Thyroid gland (tissue), 4 donors: ENCODE results near the gene TMEM175. TPM values are rescaled to one million over a fixed set of nuclear protein-coding genes. Genes with fewer than 3 reads are reported as not detected.

Experiments used
- DNase-seq, 2 donors: peaks; one replicate each; pipeline ENCODE4 v3.0.0-alpha.2; 2019
- H3K27ac ChIP-seq, 3 donors: fragments of 200-600 bp; sonication (generic); 1 replicate in 2 of 3; 2 replicates in 1 of 3; pipeline ENCODE4 v1.5.1; 2016 to 2019; ENCODE audit warnings: mild to moderate bottlenecking in 1 of 3, moderate library complexity in 1 of 3
- H3K27me3 ChIP-seq: fragments of 200-600 bp; sonication (generic); one replicate; pipeline ENCODE4 v1.5.1; 2019
- H3K36me3 ChIP-seq, 2 donors: fragments of 200-600 bp; sonication (generic); one replicate each; pipeline ENCODE4 v1.5.1; 2016 to 2019
- H3K4me1 ChIP-seq, 2 donors: fragments of 200-600 bp; sonication (generic); one replicate each; pipeline ENCODE4 v1.5.1; 2017 to 2019
- H3K4me3 ChIP-seq, 3 donors: fragments of 200-600 bp; sonication (generic); replicated peaks in 1 of 3; 1 replicate in 2 of 3; 2 replicates in 1 of 3; pipeline ENCODE4 v1.5.1; 2016; ENCODE audit warnings: mild to moderate bottlenecking in 1 of 3
- H3K9me3 ChIP-seq: fragments of 200-600 bp; sonication (generic); one replicate; pipeline ENCODE4 v1.5.1; 2017
- CTCF ChIP-seq, 6 experiments: fragments of 200-600 bp in 3 of 6; fragments of 450-650 bp in 3 of 6; sonication (generic) in 3 of 6; IDR thresholded peaks; one replicate each; pipeline ENCODE4 v1.5.1; 2016 to 2019; ENCODE audit warnings: antibody characterized with exemption in 6 of 6, mild to moderate bottlenecking in 2 of 6, inconsistent platforms in 1 of 6, moderate library complexity in 1 of 6
- POLR2A ChIP-seq, 2 donors: fragments of 450-650 bp; IDR thresholded peaks; one replicate each; pipeline ENCODE4 v1.6.1; 2017; ENCODE audit warnings: antibody characterized with exemption in 2 of 2, mild to moderate bottlenecking in 2 of 2, moderate library complexity in 1 of 2
- WGBS, 2 donors: methylation state at CpG; one replicate each; pipeline ENCODE4 v1.1.5; 2017; 5-methylcytosine and 5-hydroxymethylcytosine counted together
- intact Hi-C: fragments of 100-400 bp; cut with DNase I; formaldehyde crosslinking; loops from one replicate; pipeline ENCODE4 v1.15.1; 2023
- total RNA-seq, 4 donors: library from RNA; depleted of rRNA; stranded (reverse); fragments of >200 nt; gene quantifications; one replicate each; pipeline ENCODE4 v1.2.3, GENCODE V29; 2016

The TMEM175 gene
- total RNA-seq, 4 donors from 2014 or later = 33.6 to 63.9 (median 40.4) TPM

- WGBS, 2 donors = 83 to 86% methylated on average over 14 of the region's 14 CpGs
- Histone ChIP-seq H3K4me3 (no peak overlapping the region), H3K4me1 (no peaks in the 10 kb centered on the region), H3K27ac (no peak overlapping the region), H3K36me3 (peaks cover 7 to 11% of the 10 kb centered on the region in 2 donors), H3K27me3 (no peaks in the 10 kb centered on the region), H3K9me3 (no peaks in the 10 kb centered on the region)
- intact Hi-C loops = no loop called here
- no peak for DNase-seq
- TF ChIP-seq CTCF (IDR thresholded peaks at IDR 0.05) = no peak
- no peak for TF ChIP-seq POLR2A (IDR thresholded peaks at IDR 0.05)
These were observed 24.4 kb downstream of the TMEM175 start for GRCh38 chr4:956531-957230.

GRCh38 chr4:957231-957580, 24.9 kb downstream of the TMEM175 start:
- Histone ChIP-seq H3K27me3 (no peaks in the 10 kb centered on the region), H3K4me1 (no peaks in the 10 kb centered on the region), H3K9me3 (no peaks in the 10 kb centered on the region), H3K27ac (no peak overlapping the region), H3K36me3 (peaks cover 13% of the 10 kb centered on the region in 2 donors), H3K4me3 (no peak overlapping the region)
- WGBS, 2 donors = 84 to 87% methylated on average over 5 to 8 of the region's 8 CpGs
- no peak for DNase-seq
- intact Hi-C loops = no loop called here
- TF ChIP-seq POLR2A (IDR thresholded peaks at IDR 0.05) (no peak), CTCF (IDR thresholded peaks at IDR 0.05) (no peak)

- no peak overlapping the region for H3K4me3 ChIP-seq
- intact Hi-C loops = no loop called here
- no peak for DNase-seq
- no peak overlapping the region for H3K27ac ChIP-seq
- peaks cover 14% of the 10 kb centered on the region in 2 donors for H3K36me3 ChIP-seq
- no peaks in the 10 kb centered on the region for H3K9me3 ChIP-seq
- TF ChIP-seq CTCF (IDR thresholded peaks at IDR 0.05) (no peak), POLR2A (IDR thresholded peaks at IDR 0.05) (no peak)
- no peaks in the 10 kb centered on the region for H3K4me1 ChIP-seq
- H3K27me3 ChIP-seq = no peaks in the 10 kb centered on the region
- 92 to 96% methylated on average over 29 of the region's 45 CpGs for WGBS, 2 donors
These were observed 25.5 kb downstream of the TMEM175 start for GRCh38 chr4:957581-958313.

GRCh38 chr4:958314-958665, 26.0 kb downstream of the TMEM175 start:
- Histone ChIP-seq H3K36me3 (peaks cover 14 to 18% of the 10 kb centered on the region in 2 donors), H3K4me3 (no peak overlapping the region), H3K27ac (no peak overlapping the region), H3K4me1 (no peaks in the 10 kb centered on the region), H3K27me3 (no peaks in the 10 kb centered on the region), H3K9me3 (no peaks in the 10 kb centered on the region)
- 96 to 97% methylated on average over 15 to 17 of the region's 17 CpGs for WGBS, 2 donors
- TF ChIP-seq CTCF (IDR thresholded peaks at IDR 0.05) (no peak), POLR2A (IDR thresholded peaks at IDR 0.05) (no peak)
- intact Hi-C loops = no loop called here
- no peak for DNase-seq

- no peak for TF ChIP-seq CTCF (IDR thresholded peaks at IDR 0.05)
- TF ChIP-seq POLR2A (IDR thresholded peaks at IDR 0.05) = no peak
- WGBS, 2 donors = 85 to 87% methylated on average over 16 to 17 of the region's 17 CpGs
- no peaks in the 10 kb centered on the region for H3K27me3 ChIP-seq
- H3K4me3 ChIP-seq = no peak overlapping the region
- no peak for DNase-seq
- peaks cover 14 to 18% of the 10 kb centered on the region in 2 donors for H3K36me3 ChIP-seq
- H3K4me1 ChIP-seq = no peaks in the 10 kb centered on the region
- H3K27ac ChIP-seq = no peak overlapping the region
- H3K9me3 ChIP-seq = no peaks in the 10 kb centered on the region
- intact Hi-C loops = no loop called here
These were observed 26.6 kb downstream of the TMEM175 start for GRCh38 chr4:958696-959337.
